Measurements from ENCODE around the gene PRND. TPM values are rescaled to one million over a fixed set of nuclear protein-coding genes. Genes with fewer than 3 reads are reported as not detected.

The PRND gene
- total and polyA plus RNA-seq, 2 experiments from 2014 or later: 0.10 TPM; not detected in 1

DNA sequence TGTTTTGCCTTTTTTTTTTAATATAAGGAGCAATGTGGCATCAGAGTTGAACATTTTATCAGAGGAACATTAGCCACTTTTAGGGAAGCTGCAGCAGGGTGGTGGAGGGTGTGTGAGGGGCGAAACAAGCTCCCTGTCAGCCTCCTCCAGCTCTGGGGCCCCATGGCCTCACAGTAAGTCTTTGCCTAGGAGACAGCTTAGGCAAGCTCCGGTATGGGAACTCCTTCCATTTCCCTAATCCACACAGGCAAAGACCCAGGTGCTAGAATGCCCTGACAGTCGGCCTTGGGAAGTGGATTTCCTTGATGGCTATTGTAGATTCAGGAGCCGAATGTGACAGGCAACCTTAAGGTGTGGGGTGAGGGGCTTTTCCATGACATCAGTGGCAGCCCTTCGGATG is 862 bp downstream of the PRND start:
- peaks cover 2% of the 10 kb centered on the region for H3K27me3 Mint-ChIP-seq (ENCODE audit: insufficient read depth, low read depth, poor library complexity)
- no peaks in the 10 kb centered on the region for H3K9me2 ChIP-seq (ENCODE audit: insufficient read depth)
- H3K4me3 Mint-ChIP-seq: no peak overlapping the region
- H4K20me1 ChIP-seq (replicated peaks; ENCODE audit: insufficient read depth): no peaks in the 10 kb centered on the region
- no peaks in the 10 kb centered on the region for H3K9me3 Mint-ChIP-seq
- no peaks in the 10 kb centered on the region for H3F3A ChIP-seq (replicated peaks; ENCODE audit: low read depth)
- H3K4me1 ChIP-seq (ENCODE audit: insufficient read depth): peaks cover 24% of the 10 kb centered on the region
- no peak overlapping the region for H3K4me3 ChIP-seq
- H2AFZ ChIP-seq: no peak overlapping the region
- no peaks in the 10 kb centered on the region for H3K36me3 Mint-ChIP-seq (ENCODE audit: low read depth)
- H3K79me2 ChIP-seq (replicated peaks; ENCODE audit: insufficient read depth): no peaks in the 10 kb centered on the region
- no peak for DNase-seq (ENCODE audit: low spot score)
- ATAC-seq: no peak
- peaks cover 24% of the 10 kb centered on the region for H3K4me1 Mint-ChIP-seq
- no peak overlapping the region for H3K4me2 ChIP-seq
- H3K27ac Mint-ChIP-seq: no peak overlapping the region
- H3K27ac ChIP-seq (ENCODE audit: low read depth): no peak overlapping the region
- H3K36me3 ChIP-seq (ENCODE audit: insufficient read depth): no peaks in the 10 kb centered on the region
- TF ChIP-seq POLR2AphosphoS5 (IDR thresholded peaks at IDR 0.05; ENCODE audit: low read depth) (no peak), ETS1 (IDR thresholded peaks at IDR 0.05) (no peak), STAT1 (IDR thresholded peaks at IDR 0.05; ENCODE audit: unreplicated experiment) (no peak), ZNF462 (CRISPR knock-in tag; IDR thresholded peaks at IDR 0.05) (no peak), NANOG (IDR thresholded peaks at IDR 0.05; ENCODE audit: borderline replicate concordance) (no peak), CREB1 (CRISPR knock-in tag; IDR thresholded peaks at IDR 0.05; ENCODE audit: low read depth) (no peak), ZNF331 (CRISPR knock-in tag; IDR thresholded peaks at IDR 0.05; ENCODE audit: low read depth) (no peak), JUNB (IDR thresholded peaks at IDR 0.05; ENCODE audit: unreplicated experiment) (no peak), EZH2phosphoT487 (IDR thresholded peaks at IDR 0.05; ENCODE audit: unreplicated experiment) (no peak), ZNF114 (CRISPR knock-in tag; IDR thresholded peaks at IDR 0.05) (no peak), EZH2 (IDR thresholded peaks at IDR 0.05; ENCODE audit: low read depth, unreplicated experiment) (no peak)
- TF ChIP-seq, protein P1, sequence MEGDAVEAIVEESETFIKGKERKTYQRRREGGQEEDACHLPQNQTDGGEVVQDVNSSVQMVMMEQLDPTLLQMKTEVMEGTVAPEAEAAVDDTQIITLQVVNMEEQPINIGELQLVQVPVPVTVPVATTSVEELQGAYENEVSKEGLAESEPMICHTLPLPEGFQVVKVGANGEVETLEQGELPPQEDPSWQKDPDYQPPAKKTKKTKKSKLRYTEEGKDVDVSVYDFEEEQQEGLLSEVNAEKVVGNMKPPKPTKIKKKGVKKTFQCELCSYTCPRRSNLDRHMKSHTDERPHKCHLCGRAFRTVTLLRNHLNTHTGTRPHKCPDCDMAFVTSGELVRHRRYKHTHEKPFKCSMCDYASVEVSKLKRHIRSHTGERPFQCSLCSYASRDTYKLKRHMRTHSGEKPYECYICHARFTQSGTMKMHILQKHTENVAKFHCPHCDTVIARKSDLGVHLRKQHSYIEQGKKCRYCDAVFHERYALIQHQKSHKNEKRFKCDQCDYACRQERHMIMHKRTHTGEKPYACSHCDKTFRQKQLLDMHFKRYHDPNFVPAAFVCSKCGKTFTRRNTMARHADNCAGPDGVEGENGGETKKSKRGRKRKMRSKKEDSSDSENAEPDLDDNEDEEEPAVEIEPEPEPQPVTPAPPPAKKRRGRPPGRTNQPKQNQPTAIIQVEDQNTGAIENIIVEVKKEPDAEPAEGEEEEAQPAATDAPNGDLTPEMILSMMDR (conservative IDR thresholded peaks at IDR 0.05; ENCODE audit: low read depth in 2 of 2): no peak
- TF ChIP-seq, protein P2, sequence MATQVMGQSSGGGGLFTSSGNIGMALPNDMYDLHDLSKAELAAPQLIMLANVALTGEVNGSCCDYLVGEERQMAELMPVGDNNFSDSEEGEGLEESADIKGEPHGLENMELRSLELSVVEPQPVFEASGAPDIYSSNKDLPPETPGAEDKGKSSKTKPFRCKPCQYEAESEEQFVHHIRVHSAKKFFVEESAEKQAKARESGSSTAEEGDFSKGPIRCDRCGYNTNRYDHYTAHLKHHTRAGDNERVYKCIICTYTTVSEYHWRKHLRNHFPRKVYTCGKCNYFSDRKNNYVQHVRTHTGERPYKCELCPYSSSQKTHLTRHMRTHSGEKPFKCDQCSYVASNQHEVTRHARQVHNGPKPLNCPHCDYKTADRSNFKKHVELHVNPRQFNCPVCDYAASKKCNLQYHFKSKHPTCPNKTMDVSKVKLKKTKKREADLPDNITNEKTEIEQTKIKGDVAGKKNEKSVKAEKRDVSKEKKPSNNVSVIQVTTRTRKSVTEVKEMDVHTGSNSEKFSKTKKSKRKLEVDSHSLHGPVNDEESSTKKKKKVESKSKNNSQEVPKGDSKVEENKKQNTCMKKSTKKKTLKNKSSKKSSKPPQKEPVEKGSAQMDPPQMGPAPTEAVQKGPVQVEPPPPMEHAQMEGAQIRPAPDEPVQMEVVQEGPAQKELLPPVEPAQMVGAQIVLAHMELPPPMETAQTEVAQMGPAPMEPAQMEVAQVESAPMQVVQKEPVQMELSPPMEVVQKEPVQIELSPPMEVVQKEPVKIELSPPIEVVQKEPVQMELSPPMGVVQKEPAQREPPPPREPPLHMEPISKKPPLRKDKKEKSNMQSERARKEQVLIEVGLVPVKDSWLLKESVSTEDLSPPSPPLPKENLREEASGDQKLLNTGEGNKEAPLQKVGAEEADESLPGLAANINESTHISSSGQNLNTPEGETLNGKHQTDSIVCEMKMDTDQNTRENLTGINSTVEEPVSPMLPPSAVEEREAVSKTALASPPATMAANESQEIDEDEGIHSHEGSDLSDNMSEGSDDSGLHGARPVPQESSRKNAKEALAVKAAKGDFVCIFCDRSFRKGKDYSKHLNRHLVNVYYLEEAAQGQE (IDR thresholded peaks at IDR 0.05; ENCODE audit: unreplicated experiment): no peak
- no peaks in the 10 kb centered on the region for H3K27me3 ChIP-seq (ENCODE audit: insufficient read depth)
